Measurements from ENCODE around the gene ITPR3. TPM values are rescaled to one million over a fixed set of nuclear protein-coding genes. Genes with fewer than 3 reads are reported as not detected.

The ITPR3 gene
- total and polyA plus RNA-seq, 2 donors (not counting 3 experiments of a cell fraction or from before 2014, with no cell fraction given), result 28.8 to 52.2 TPM

DNA sequence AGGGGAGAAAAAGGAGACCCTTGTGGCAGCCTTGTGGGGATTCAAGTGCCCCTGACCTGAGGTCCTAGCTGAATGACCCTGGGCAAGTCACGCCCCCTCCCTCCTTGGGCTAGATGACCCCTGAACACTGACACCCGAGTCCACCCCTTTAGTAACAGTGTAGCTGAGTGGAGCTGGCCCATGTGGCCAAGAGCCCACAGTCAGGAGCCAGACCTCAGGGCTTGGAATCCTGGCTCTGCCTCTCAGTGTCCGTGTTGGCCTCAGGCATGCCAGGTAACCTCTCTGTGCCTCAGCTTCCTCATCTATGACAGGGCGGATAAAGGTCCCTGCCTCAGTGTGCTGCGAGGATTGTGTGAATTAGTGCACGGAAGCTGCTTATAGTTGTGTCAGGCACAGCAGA lies 111.3 kb downstream of the ITPR3 start:
- dilution Hi-C loops (cut with MboI; ENCODE audit: extremely low pct_ligation_motif_present, low sequenced_read_pairs), result no loop called here
- CTCF ChIA-PET, result interaction anchor here (1.4 kb wide), 1 partner anchor 21 kb away, joined by 3 read pairs; the partner anchor contains the start of gene UQCC2
- FAIRE-seq, result no peak

More for the DNA sequence above, 111.3 kb downstream of the ITPR3 start:
- H3K9me3 ChIP-seq (replicated peaks; ENCODE audit: control insufficient read depth, insufficient read depth, low read length), result no peaks in the 10 kb centered on the region
- TF ChIP-seq JUN (IDR thresholded peaks at IDR 0.05; ENCODE audit: borderline replicate concordance, insufficient read depth, insufficient read length, low read depth) (no peak), POLR2A (IDR thresholded peaks at IDR 0.05; ENCODE audit: low read depth, low read length) (no peak), MYC (IDR thresholded peaks at IDR 0.05; ENCODE audit: low read depth, low read length) (no peak), FOS (IDR thresholded peaks at IDR 0.05; ENCODE audit: borderline replicate concordance, insufficient read depth, low read length) (no peak), GATA2 (IDR thresholded peaks at IDR 0.05; ENCODE audit: insufficient read depth, insufficient read length, low read depth, low read length) (no peak), EZH2 (IDR thresholded peaks at IDR 0.05; ENCODE audit: borderline replicate concordance, low read depth, low read length, severe bottlenecking) (no peak), POLR2AphosphoS5 (IDR thresholded peaks at IDR 0.05; ENCODE audit: insufficient read depth, low read depth, low read length) (no peak)
- TF ChIP-seq, protein P1, sequence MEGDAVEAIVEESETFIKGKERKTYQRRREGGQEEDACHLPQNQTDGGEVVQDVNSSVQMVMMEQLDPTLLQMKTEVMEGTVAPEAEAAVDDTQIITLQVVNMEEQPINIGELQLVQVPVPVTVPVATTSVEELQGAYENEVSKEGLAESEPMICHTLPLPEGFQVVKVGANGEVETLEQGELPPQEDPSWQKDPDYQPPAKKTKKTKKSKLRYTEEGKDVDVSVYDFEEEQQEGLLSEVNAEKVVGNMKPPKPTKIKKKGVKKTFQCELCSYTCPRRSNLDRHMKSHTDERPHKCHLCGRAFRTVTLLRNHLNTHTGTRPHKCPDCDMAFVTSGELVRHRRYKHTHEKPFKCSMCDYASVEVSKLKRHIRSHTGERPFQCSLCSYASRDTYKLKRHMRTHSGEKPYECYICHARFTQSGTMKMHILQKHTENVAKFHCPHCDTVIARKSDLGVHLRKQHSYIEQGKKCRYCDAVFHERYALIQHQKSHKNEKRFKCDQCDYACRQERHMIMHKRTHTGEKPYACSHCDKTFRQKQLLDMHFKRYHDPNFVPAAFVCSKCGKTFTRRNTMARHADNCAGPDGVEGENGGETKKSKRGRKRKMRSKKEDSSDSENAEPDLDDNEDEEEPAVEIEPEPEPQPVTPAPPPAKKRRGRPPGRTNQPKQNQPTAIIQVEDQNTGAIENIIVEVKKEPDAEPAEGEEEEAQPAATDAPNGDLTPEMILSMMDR (IDR thresholded peaks at IDR 0.05; ENCODE audit: extremely low read depth in 1 of 2, insufficient read depth in 1 of 2, low read depth in 1 of 2, low read length in 2 of 2), result no peak
- TF ChIP-seq, protein P2, sequence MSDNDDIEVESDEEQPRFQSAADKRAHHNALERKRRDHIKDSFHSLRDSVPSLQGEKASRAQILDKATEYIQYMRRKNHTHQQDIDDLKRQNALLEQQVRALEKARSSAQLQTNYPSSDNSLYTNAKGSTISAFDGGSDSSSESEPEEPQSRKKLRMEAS (IDR thresholded peaks at IDR 0.05; ENCODE audit: insufficient read depth, insufficient read length), result no peak
- BruUV-seq (replicated peaks), result no TSS peak
- no peaks in the 10 kb centered on the region for H3K36me3 ChIP-seq (ENCODE audit: control insufficient read depth in 2 of 2, extremely low read depth in 1 of 2, insufficient read depth in 2 of 2, low read length in 2 of 2)
- no peak for DNase-seq (ENCODE audit: low read depth, low spot score)
- no peak overlapping the region for H2AFZ ChIP-seq (ENCODE audit: low read depth, low read length)
- no peak overlapping the region for H3K4me3 ChIP-seq (replicated peaks in 1 of 3; ENCODE audit: insufficient read depth in 1 of 3, low read depth in 1 of 3, low read length in 3 of 3)
- H3K4me1 ChIP-seq (ENCODE audit: control insufficient read depth, extremely low read depth, insufficient read depth, low read length), result no peaks in the 10 kb centered on the region
- H4K20me1 ChIP-seq (replicated peaks; ENCODE audit: control insufficient read depth, extremely low read depth, insufficient read depth, low read length), result no peaks in the 10 kb centered on the region
- POLR2A ChIA-PET, result no interaction called here
- H3K9me1 ChIP-seq (replicated peaks; ENCODE audit: control insufficient read depth, extremely low read depth, insufficient read depth, low read length), result no peaks in the 10 kb centered on the region
- H3K4me2 ChIP-seq (ENCODE audit: insufficient read depth, low read length), result no peak overlapping the region
- intact Hi-C loops (cut with micrococcal nuclease), result no loop called here
- H3K9ac ChIP-seq (replicated peaks; ENCODE audit: extremely low read depth, insufficient read depth, low read length), result no peak overlapping the region
- H3K79me2 ChIP-seq (ENCODE audit: control insufficient read depth, insufficient read depth, low read length), result no peaks in the 10 kb centered on the region
- H3K27me3 ChIP-seq (ENCODE audit: control insufficient read depth in 2 of 2, insufficient read depth in 2 of 2, low read length in 2 of 2), result peaks cover 0 to 3% of the 10 kb centered on the region in 2 experiments
- H3K27ac ChIP-seq (ENCODE audit: insufficient read depth, low read depth, low read length), result no peak overlapping the region

Data from endothelial cell of umbilical vein (primary cell).